Measurements from ENCODE around the gene VPS16. TPM values are rescaled to one million over a fixed set of nuclear protein-coding genes. Genes with fewer than 3 reads are reported as not detected.

VPS16 gene
- total and polyA plus RNA-seq, 8 donors, result 19.2 to 93.4 (median 23.8) TPM

DNA sequence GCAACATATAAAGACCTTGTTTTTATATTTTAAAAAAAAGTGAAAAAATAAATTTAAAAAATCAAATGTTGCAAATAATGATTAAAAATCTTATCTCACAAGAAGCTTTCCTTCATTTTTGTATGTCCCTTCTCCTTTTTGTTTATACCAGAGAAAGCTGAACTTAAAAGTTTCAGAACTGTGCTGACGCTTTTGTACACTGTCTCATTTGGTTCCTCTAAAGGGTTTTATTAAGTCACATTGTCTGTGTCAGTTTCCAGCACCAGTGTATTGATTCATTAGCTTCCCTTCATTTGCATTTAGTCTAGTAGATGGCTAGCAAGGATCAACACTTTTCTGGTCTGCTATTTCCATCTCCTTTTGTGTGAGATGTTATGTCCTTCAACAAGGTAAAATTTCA lies 6.8 kb upstream of the VPS16 start:
- DNase-seq (no peak), ATAC-seq (no peak), FAIRE-seq (no peak)
- Histone ChIP-seq H3K4me1 (no peaks in the 10 kb centered on the region), H3K36me3 (no peaks in the 10 kb centered on the region), H3K27ac (no peak overlapping the region), H3K27me3 (no peaks in the 10 kb centered on the region), H3K9me3 (no peaks in the 10 kb centered on the region), H3K4me3 (no peak overlapping the region)
- intact Hi-C loops (cut with DNase I), result no loop called here
- TF ChIP-seq, protein P1, sequence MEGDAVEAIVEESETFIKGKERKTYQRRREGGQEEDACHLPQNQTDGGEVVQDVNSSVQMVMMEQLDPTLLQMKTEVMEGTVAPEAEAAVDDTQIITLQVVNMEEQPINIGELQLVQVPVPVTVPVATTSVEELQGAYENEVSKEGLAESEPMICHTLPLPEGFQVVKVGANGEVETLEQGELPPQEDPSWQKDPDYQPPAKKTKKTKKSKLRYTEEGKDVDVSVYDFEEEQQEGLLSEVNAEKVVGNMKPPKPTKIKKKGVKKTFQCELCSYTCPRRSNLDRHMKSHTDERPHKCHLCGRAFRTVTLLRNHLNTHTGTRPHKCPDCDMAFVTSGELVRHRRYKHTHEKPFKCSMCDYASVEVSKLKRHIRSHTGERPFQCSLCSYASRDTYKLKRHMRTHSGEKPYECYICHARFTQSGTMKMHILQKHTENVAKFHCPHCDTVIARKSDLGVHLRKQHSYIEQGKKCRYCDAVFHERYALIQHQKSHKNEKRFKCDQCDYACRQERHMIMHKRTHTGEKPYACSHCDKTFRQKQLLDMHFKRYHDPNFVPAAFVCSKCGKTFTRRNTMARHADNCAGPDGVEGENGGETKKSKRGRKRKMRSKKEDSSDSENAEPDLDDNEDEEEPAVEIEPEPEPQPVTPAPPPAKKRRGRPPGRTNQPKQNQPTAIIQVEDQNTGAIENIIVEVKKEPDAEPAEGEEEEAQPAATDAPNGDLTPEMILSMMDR (IDR thresholded peaks at IDR 0.05), result no peak
- WGBS, 2 donors, result 71 to 82% methylated on average over 1 of the region's 1 CpG

DNA sequence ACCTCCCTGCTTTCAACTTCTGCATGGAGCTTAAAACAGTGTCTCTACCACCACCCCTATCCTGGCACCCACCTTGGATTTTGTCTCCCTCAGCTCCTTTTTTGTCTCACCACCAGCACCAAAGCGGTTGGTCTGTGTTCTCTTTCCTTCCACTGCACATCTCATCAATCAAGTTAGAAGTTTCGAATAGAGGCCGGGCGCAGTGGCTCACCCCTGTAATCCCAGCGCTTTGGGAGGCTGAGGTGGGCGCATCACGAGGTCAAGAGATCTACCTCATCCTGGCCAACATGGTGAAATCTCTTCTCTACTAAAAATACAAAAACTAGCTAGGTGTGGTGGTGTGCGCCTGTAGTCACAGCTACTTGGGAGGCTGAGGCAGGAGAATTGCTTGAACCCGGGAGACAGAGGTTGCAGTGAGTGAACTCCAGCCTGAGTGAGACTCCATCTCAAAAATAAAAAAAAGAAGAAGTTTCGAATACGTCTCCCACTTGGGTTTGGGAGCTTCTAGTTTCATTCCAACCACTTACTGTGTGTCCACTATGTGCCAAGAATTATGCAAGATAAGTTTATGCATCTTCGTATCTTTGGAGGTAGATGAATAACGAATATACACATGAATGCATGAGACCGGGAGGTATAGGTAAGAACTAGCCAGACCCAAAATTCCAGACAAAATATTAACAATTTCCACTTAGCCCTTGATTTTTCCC lies 6.0 kb upstream of the VPS16 start:
- Histone ChIP-seq H3K4me3 (no peak overlapping the region), H3K9me3 (no peaks in the 10 kb centered on the region), H3K27me3 (no peaks in the 10 kb centered on the region), H3K27ac (no peak overlapping the region), H3K36me3 (no peaks in the 10 kb centered on the region), H3K4me1 (peaks cover 0 to under 1% (median 0%) of the 10 kb centered on the region in 3 donors)
- 87 to 94% methylated on average over 14 of the region's 14 CpGs for WGBS, 2 donors
- DNase-seq (no peak), ATAC-seq (no peak), FAIRE-seq (no peak)
- intact Hi-C loops (cut with DNase I), result no loop called here
- TF ChIP-seq, protein P1 (IDR thresholded peaks at IDR 0.05), result no peak

DNA sequence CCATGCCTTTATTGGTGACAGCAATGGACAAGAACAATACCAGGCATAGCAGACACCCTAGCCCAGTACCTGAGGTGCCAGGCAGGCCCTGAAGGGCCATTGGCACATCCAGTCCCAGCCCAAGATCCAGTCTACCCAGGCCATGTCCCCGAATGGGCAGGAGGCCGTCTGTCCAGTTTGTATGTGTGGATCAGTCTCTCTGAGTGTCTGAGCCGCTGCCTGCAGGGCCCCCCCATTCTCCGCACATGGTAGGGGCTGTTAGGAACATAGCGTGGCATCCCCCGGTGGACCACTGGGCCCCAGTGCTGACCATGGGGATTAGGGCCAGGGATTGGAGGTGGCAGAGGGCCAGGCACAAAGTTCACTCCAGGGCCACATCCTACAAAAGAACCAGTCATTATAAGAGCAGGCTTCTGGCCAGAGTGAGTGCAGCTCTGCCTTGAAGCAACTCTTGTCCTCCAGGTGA lies 5.2 kb upstream of the VPS16 start:
- H3K4me3 ChIP-seq, result no peak overlapping the region
- no peaks in the 10 kb centered on the region for H3K9me3 ChIP-seq
- DNase-seq (no peak), ATAC-seq (no peak), FAIRE-seq (no peak)
- peaks cover 0 to 6% (median 2%) of the 10 kb centered on the region in 3 donors for H3K4me1 ChIP-seq
- 87 to 91% methylated on average over 6 of the region's 6 CpGs for WGBS, 2 donors
- intact Hi-C loops (cut with DNase I), result no loop called here
- no peaks in the 10 kb centered on the region for H3K27me3 ChIP-seq
- TF ChIP-seq, protein P1 (IDR thresholded peaks at IDR 0.05), result no peak
- H3K27ac ChIP-seq, result no peak overlapping the region
- H3K36me3 ChIP-seq, result no peaks in the 10 kb centered on the region

DNA sequence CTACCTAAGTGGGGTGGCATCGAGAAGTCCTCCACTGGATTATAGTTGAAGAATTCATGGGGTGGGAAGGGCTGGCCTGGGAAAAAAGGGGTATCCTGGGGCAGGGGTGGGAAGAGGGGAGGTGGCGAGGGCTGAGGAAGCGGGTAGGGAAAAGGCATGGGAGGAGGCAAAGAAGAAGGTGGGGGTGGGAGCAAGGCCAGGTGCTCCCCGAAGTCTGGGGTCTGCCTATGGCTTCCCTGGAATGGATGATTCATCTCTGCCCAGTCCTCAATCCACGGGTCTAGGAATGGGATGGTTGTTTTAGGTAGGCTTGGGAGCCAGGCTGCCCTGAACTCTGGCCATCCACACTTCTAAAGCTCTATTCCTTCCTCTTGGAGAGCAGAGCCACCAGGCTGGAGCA lies 4.5 kb upstream of the VPS16 start:
- no peak for ATAC-seq
- TF ChIP-seq, protein P1 (IDR thresholded peaks at IDR 0.05), result no peak
- intact Hi-C loops (cut with DNase I), result no loop called here
- WGBS, 2 donors, result 82 to 89% methylated on average over 5 of the region's 5 CpGs
- DNase-seq, result no peak
- Histone ChIP-seq H3K4me3 (no peak overlapping the region), H3K4me1 (peaks cover 0 to 6% (median 2%) of the 10 kb centered on the region in 3 donors), H3K36me3 (no peaks in the 10 kb centered on the region), H3K9me3 (no peaks in the 10 kb centered on the region), H3K27ac (no peak overlapping the region), H3K27me3 (no peaks in the 10 kb centered on the region)
- no peak for FAIRE-seq

DNA sequence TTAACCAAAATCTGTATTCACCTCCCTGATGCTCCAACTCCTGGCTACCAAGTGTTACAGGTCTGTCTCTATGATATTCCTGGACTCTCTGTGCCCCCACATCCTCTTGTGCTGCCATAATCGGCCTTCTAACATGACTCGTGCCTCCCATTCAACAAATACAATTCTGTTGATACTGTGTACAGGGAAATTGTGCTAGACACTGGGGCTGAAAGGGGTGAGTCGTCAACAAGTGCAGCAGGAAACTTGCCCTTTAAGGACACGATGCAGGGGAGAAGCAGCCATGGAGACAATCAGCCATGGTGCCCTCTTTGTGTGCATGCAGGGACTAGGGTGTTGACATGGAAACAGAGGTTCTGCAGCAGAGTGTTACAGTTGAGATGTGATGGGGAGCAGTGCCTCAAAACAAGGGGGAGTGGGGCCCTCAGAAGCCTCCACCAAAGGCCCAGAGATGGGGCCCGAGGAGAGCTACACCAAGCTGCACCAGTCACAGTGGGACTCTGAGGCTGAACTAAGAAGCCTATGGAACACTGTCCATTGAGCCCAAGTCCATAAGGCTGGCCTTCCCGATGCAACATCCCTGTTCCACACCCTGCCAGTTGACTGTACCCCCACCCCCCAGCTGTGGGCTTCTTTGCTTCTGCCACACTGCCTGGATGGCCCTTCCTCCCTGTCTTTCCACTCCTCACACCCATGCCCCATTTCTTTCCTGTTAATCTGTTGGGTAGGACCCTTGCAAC lies 3.2 kb upstream of the VPS16 start:
- H3K27ac ChIP-seq, result no peak overlapping the region
- no peaks in the 10 kb centered on the region for H3K36me3 ChIP-seq
- H3K4me3 ChIP-seq, result no peak overlapping the region
- TF ChIP-seq, protein P1 (IDR thresholded peaks at IDR 0.05), result no peak
- H3K4me1 ChIP-seq, result peaks cover 6 to 8% (median 6%) of the 10 kb centered on the region in 3 donors
- no peaks in the 10 kb centered on the region for H3K27me3 ChIP-seq
- no peak for DNase-seq
- ATAC-seq, result no peak
- intact Hi-C loops (cut with DNase I), result no loop called here
- FAIRE-seq, result no peak
- WGBS, 2 donors, result 83 to 90% methylated on average over 6 of the region's 6 CpGs
- no peaks in the 10 kb centered on the region for H3K9me3 ChIP-seq

All from pancreas (tissue), 10 donors.